ENCODE results near the gene C13orf46. TPM values are rescaled to one million over a fixed set of nuclear protein-coding genes. Genes with fewer than 3 reads are reported as not detected.

C13orf46 gene
- polyA plus RNA-seq, 2 of the 4 experiments (the other 2 are of a cell fraction): 0.05 to 0.13 TPM

DNA sequence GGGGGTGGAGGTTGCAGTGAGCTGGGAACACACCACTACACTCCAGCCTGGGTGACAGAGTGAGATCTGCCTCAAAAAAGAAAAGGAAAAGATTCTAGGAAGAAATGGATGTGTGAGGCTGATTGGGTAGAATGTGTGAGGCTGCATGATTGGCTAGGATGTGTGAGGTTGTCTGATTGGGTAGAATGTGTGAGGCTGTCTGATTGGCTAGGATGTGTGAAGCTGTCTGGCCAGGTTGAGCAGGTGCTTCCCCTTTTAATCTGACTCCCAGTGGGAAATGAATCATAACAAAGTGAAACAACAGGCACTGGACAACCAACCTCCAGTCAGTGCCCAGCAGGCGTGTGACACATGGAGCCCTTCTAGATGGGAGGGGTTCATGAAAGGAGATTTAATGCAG lies 14.7 kb downstream of the C13orf46 start:
- Histone ChIP-seq H3K4me1 (no peaks in the 10 kb centered on the region), H3K4me3 (no peak overlapping the region), H3K9me3 (0 out of 3 replicates have a peak, but pooled peaks cover 3% of the 10 kb centered on the region), H3K27ac (no peak overlapping the region), H3K4me2 (no peak overlapping the region)
- FAIRE-seq: no peak
- POLR2A ChIA-PET: no interaction called here
- CTCF ChIA-PET: interaction anchor here (1.6 kb wide), 1 partner anchor 267 kb away, joined by 3 read pairs; no protein-coding TSS in a partner anchor
- TF ChIP-seq NFE2L2 (conservative IDR thresholded peaks at IDR 0.05; ENCODE audit: low read length) (no peak), TP53 (CRISPR knock-in tag; IDR thresholded peaks at IDR 0.05) (no peak), HDAC2 (IDR thresholded peaks at IDR 0.05) (no peak), POLR2A (IDR thresholded peaks at IDR 0.05; ENCODE audit: low read length) (no peak), BHLHE40 (IDR thresholded peaks at IDR 0.05; ENCODE audit: low read depth, low read length) (no peak), HOXB13 (CRISPR knock-in tag; IDR thresholded peaks at IDR 0.05; ENCODE audit: low read depth) (no peak), EHMT2 (IDR thresholded peaks at IDR 0.05; ENCODE audit: low read depth) (no peak), RFX5 (IDR thresholded peaks at IDR 0.05) (no peak), JUN (IDR thresholded peaks at IDR 0.05) (no peak), USF2 (IDR thresholded peaks at IDR 0.05) (no peak), PBX3 (IDR thresholded peaks at IDR 0.05) (no peak), HES2 (IDR thresholded peaks at IDR 0.05) (no peak)
- DNase-seq (ENCODE audit: low read depth in 1 of 2, low spot score in 1 of 2): no peak
- no peak for ATAC-seq
- 25% methylated on average over 1 of the region's 1 CpG for WGBS (ENCODE audit: missing lambda C conversion rate)

GRCh38 chr13:113958373-113958772 lies 15.5 kb downstream of the C13orf46 start:
- ATAC-seq: no peak
- no peak for DNase-seq (ENCODE audit: low read depth in 1 of 2, low spot score in 1 of 2)
- Histone ChIP-seq H3K9me3 (0 out of 3 replicates have a peak, but pooled peaks cover 3% of the 10 kb centered on the region), H3K4me3 (no peak overlapping the region), H3K27ac (no peak overlapping the region), H3K4me2 (no peak overlapping the region), H3K4me1 (no peaks in the 10 kb centered on the region)
- no peak for FAIRE-seq
- TF ChIP-seq CBX8 (IDR thresholded peaks at IDR 0.05) (no peak), RNF2 (IDR thresholded peaks at IDR 0.05; ENCODE audit: borderline replicate concordance, low read depth) (no peak), HES2 (IDR thresholded peaks at IDR 0.05) (no peak), PHF8 (IDR thresholded peaks at IDR 0.05; ENCODE audit: borderline replicate concordance, low read depth) (no peak), RFX5 (IDR thresholded peaks at IDR 0.05) (no peak), BCL3 (IDR thresholded peaks at IDR 0.05) (no peak), CTCF (IDR thresholded peaks at IDR 0.05) (no peak), FOSB (CRISPR knock-in tag; IDR thresholded peaks at IDR 0.05) (no peak), BHLHE40 (IDR thresholded peaks at IDR 0.05; ENCODE audit: low read depth, low read length) (no peak), FOXS1 (CRISPR knock-in tag; IDR thresholded peaks at IDR 0.05) (no peak), HDAC2 (IDR thresholded peaks at IDR 0.05) (no peak), USF2 (IDR thresholded peaks at IDR 0.05) (no peak), RCOR1 (IDR thresholded peaks at IDR 0.05; ENCODE audit: low read depth, low read length) (no peak), NPAS2 (CRISPR knock-in tag; IDR thresholded peaks at IDR 0.05; ENCODE audit: borderline replicate concordance) (no peak), KDM1A (IDR thresholded peaks at IDR 0.05; ENCODE audit: low read depth) (no peak), JUNB (IDR thresholded peaks at IDR 0.05) (no peak), HOXB5 (CRISPR knock-in tag; IDR thresholded peaks at IDR 0.05) (no peak)
- ChIA-PET CTCF (no interaction called here), POLR2A (no interaction called here)
- 73% methylated on average over 21 of the region's 22 CpGs for WGBS (ENCODE audit: missing lambda C conversion rate)
